Memory B cell (primary cell): ENCODE measurements around the gene ILF3.

Source experiments
- ATAC-seq: fragments of 150-1000 bp; cut with Tn5 transposase; 2 replicates; pipeline ENCODE4 v1.10.0; 2021; ENCODE audit warnings: low read depth, mild to moderate bottlenecking, moderate library complexity
- DNase-seq, 2 donors: peaks; one replicate each; pipeline ENCODE4 v3.0.0; 2022; ENCODE audit warnings: low spot score in 2 of 2
- H3K27ac Mint-ChIP-seq: one replicate; pipeline ENCODE4 v1.8.0; 2022; ENCODE audit warnings: mild to moderate bottlenecking, moderate library complexity, mixed read lengths
- H3K27me3 Mint-ChIP-seq: one replicate; pipeline ENCODE4 v1.8.0; 2022; ENCODE audit warnings: mixed read lengths
- H3K36me3 Mint-ChIP-seq: one replicate; pipeline ENCODE4 v1.8.0; 2022; ENCODE audit warnings: mild to moderate bottlenecking, mixed read lengths
- H3K4me1 Mint-ChIP-seq: one replicate; pipeline ENCODE4 v1.8.0; 2022; ENCODE audit warnings: mixed read lengths
- H3K4me3 Mint-ChIP-seq: one replicate; pipeline ENCODE4 v1.8.0; 2022; ENCODE audit warnings: mild to moderate bottlenecking, moderate library complexity, mixed read lengths
- H3K9me3 Mint-ChIP-seq: one replicate; pipeline ENCODE4 v1.8.0; 2022; ENCODE audit warnings: mixed read lengths

The ILF3 gene

DNA sequence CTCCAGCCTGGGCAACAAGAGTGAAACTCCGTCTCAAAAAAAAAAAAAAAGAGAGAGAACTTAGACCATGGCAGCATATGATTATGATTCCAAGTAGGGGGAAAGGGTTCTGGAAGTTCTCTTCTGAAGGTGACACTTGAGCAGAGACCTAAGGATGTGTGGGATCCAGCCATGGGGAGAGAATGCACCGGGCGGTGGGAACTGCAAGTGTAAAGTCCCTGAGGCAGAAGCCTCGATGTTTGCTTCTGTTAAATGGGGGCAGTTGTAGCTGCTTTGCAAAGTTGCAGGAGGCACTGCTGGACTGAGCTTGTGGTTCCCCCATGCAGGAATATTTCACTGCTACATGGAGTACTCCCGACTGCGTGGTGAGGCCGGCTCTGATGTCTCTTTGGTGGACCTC lies 19.7 kb upstream of the ILF3 start:
- Mint-ChIP-seq H3K9me3 (no peaks in the 10 kb centered on the region), H3K27ac (no peak overlapping the region), H3K4me3 (no peak overlapping the region), H3K4me1 (peaks cover 21% of the 10 kb centered on the region), H3K36me3 (peaks cover 43% of the 10 kb centered on the region), H3K27me3 (no peaks in the 10 kb centered on the region)
- ATAC-seq = no peak
- DNase-seq = no peak

DNA sequence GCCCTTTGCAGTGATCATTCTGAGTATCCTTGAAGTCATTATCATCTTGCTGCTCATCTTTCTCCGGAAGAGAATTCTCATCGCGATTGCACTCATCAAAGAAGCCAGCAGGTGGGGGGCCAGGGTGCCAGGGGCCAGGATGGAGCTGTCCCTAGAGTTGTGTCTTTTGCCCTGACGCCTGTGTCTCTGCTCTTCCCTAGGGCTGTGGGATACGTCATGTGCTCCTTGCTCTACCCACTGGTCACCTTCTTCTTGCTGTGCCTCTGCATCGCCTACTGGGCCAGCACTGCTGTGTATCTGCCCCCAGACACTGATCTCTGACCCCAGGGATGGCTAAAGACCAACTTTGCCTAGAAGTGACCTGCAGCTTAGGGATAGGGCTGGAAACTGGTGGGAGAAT lies 19.2 kb upstream of the ILF3 start:
- no peak overlapping the region for H3K4me3 Mint-ChIP-seq
- no peaks in the 10 kb centered on the region for H3K9me3 Mint-ChIP-seq
- ATAC-seq (no peak), DNase-seq (no peak)
- H3K36me3 Mint-ChIP-seq = peaks cover 43% of the 10 kb centered on the region
- no peak overlapping the region for H3K27ac Mint-ChIP-seq
- no peaks in the 10 kb centered on the region for H3K27me3 Mint-ChIP-seq
- peaks cover 22% of the 10 kb centered on the region for H3K4me1 Mint-ChIP-seq

DNA sequence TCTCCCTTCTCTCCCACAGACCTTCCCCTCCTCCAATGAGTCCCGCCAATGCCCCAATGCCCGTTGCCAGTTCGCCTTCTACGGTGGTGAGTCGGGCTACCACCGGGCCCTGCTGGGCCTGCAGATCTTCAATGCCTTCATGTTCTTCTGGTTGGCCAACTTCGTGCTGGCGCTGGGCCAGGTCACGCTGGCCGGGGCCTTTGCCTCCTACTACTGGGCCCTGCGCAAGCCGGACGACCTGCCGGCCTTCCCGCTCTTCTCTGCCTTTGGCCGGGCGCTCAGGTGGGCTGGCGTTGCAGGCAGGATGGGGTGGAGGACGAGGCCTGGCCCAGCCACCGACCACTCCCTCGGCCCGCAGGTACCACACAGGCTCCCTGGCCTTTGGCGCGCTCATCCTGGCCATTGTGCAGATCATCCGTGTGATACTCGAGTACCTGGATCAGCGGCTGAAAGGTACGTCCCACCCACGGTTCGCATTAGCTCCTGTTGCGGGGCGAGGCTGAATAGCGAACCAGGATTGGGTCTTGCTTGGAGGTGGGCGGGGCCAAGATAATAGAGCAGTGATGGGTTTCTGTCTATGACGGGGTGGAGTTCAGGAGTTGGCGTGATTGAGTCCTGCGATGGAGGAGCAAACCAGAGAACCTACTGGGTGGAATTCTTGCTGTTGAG lies 17.7 kb upstream of the ILF3 start:
- DNase-seq (no peak), ATAC-seq (no peak)
- H3K27ac Mint-ChIP-seq = no peak overlapping the region
- H3K4me3 Mint-ChIP-seq = no peak overlapping the region
- peaks cover 42% of the 10 kb centered on the region for H3K36me3 Mint-ChIP-seq
- no peaks in the 10 kb centered on the region for H3K27me3 Mint-ChIP-seq
- no peaks in the 10 kb centered on the region for H3K9me3 Mint-ChIP-seq
- peaks cover 22% of the 10 kb centered on the region for H3K4me1 Mint-ChIP-seq

DNA sequence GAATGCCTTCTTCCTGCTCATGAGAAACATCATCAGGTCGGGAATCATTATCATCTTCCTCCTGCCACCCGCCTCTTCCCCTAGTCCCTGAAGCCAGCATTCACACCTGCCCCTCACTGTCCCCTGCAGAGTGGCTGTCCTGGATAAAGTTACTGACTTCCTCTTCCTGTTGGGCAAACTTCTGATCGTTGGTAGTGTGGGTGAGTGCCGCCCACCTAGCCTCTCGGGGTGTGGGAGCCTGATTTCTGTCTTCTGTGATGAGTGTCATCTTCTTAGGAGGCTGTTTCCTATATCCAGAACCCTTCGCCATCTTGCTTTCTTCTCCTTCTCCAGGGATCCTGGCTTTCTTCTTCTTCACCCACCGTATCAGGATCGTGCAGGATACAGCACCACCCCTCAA lies 16.3 kb upstream of the ILF3 start:
- peaks cover 19% of the 10 kb centered on the region for H3K4me1 Mint-ChIP-seq

DNA sequence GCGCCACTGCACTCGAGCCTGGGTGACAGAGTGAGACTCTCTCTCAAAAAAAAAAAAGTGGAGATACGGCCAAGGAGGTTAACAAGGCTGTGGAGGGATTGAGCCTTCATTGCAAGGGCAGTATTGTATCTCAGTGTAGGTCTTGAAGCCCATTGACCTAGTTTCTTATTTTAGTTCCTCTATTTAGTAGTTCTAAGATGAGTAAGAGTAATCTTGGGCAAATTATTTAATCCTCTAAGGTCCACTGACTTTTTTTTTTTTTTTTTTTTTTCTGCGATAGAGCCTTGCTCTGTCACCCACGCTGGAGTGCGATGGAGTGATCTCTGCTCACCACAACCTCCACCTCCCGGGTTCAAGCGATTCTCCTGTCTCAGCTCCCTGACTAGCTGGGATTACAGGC lies 14.3 kb upstream of the ILF3 start:
- no peaks in the 10 kb centered on the region for H3K9me3 Mint-ChIP-seq
- no peak overlapping the region for H3K4me3 Mint-ChIP-seq
- H3K27ac Mint-ChIP-seq = peak overlapping the region; percentile 88
- H3K27me3 Mint-ChIP-seq = no peaks in the 10 kb centered on the region
- H3K36me3 Mint-ChIP-seq = peaks cover 41% of the 10 kb centered on the region
- ATAC-seq = peak; percentile 91
- H3K4me1 Mint-ChIP-seq = peaks cover 24% of the 10 kb centered on the region
- DNase-seq = peak in 1 of 2 donors; percentile 36

More for the DNA sequence above, 16.3 kb upstream of the ILF3 start:
- Mint-ChIP-seq H3K9me3 (no peaks in the 10 kb centered on the region), H3K27ac (no peak overlapping the region), H3K4me3 (no peak overlapping the region), H3K27me3 (no peaks in the 10 kb centered on the region), H3K36me3 (peaks cover 45% of the 10 kb centered on the region)
- DNase-seq (no peak), ATAC-seq (no peak)

DNA sequence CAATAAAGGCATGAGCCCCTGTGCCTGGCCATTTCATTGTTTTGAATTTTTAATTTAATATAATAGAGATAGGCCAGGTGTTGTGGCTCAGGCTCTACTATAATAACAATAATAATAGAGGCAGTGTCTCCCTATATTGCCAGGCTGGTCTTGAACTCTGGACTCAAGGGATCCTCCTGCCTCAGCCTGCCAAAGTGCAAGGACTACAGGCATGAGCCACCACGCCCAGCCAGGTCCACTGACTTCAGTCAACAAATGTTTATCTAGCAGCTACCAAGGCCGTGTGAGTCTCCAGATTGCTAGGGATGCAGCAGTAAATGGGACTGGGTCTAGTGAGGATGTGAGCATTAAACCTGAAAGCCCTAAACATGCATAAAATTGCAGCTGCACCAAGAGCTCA lies 13.8 kb upstream of the ILF3 start:
- Mint-ChIP-seq H3K36me3 (peaks cover 36% of the 10 kb centered on the region), H3K4me1 (peaks cover 23% of the 10 kb centered on the region), H3K4me3 (no peak overlapping the region), H3K27ac (no peak overlapping the region), H3K9me3 (no peaks in the 10 kb centered on the region), H3K27me3 (no peaks in the 10 kb centered on the region)
- ATAC-seq = no peak
- no peak for DNase-seq

DNA sequence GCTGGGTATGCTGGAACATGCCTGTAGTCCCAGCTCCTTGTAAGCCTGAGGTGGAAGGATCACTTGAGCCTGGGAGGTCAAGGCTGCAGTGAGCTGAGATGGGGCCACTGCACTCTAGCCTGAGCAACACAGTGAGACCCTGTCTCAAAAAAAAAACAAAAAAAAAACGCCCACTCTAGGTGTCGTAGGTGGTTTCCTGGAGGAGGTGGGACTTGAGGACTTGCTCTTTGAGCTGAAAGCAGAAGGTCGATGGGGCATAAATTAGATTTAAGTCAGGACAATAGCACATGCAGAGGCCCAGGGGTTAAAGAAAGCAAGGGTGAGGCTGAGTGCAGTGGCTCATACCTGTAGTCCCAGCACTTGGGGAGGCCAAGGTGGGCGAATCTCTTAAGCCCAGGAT lies 12.9 kb upstream of the ILF3 start:
- ATAC-seq (no peak), DNase-seq (no peak)
- no peaks in the 10 kb centered on the region for H3K27me3 Mint-ChIP-seq
- H3K9me3 Mint-ChIP-seq = no peaks in the 10 kb centered on the region
- H3K36me3 Mint-ChIP-seq = peaks cover 30% of the 10 kb centered on the region
- H3K27ac Mint-ChIP-seq = peak overlapping the region; percentile 62
- no peak overlapping the region for H3K4me3 Mint-ChIP-seq
- peaks cover 22% of the 10 kb centered on the region for H3K4me1 Mint-ChIP-seq

DNA sequence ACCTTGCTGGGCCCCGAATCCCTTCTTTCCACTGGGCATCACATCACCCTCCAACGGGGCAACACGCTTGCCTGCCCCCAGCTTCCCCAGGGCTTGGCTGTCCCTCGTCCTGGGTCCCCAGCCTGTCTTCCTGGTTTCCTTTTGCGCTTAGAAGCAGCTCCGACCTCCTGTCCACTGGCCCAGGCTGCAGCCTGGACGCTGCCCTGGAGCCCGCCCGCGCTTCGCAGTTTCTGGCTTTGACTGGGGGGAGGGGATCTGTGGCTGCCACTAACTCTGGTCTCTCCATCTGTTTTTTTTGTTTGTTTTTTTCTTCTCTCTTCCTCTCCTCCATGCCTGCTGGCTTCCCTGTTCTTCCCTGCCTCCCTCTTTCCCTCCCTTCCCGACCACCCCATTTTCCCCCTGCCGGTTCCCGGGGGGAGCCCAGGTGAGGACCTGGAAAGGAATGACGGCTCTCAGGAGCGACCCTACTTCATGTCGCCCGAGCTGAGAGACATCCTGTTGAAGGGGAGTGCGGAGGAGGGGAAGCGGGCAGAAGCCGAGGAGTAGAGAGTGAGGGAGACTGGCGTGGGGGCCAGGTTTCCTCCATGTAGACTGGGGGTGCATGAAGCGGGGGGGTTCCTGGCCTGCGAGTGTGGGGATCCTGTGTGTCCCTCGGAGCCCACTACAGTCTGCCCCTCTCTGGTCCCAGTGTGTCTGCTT lies 11.5 kb upstream of the ILF3 start:
- ATAC-seq (no peak), DNase-seq (no peak)
- peaks cover 19% of the 10 kb centered on the region for H3K4me1 Mint-ChIP-seq
- H3K36me3 Mint-ChIP-seq = peaks cover 21% of the 10 kb centered on the region
- H3K4me3 Mint-ChIP-seq = no peak overlapping the region
- no peaks in the 10 kb centered on the region for H3K27me3 Mint-ChIP-seq
- peak overlapping the region; percentile 72 for H3K27ac Mint-ChIP-seq
- H3K9me3 Mint-ChIP-seq = no peaks in the 10 kb centered on the region

DNA sequence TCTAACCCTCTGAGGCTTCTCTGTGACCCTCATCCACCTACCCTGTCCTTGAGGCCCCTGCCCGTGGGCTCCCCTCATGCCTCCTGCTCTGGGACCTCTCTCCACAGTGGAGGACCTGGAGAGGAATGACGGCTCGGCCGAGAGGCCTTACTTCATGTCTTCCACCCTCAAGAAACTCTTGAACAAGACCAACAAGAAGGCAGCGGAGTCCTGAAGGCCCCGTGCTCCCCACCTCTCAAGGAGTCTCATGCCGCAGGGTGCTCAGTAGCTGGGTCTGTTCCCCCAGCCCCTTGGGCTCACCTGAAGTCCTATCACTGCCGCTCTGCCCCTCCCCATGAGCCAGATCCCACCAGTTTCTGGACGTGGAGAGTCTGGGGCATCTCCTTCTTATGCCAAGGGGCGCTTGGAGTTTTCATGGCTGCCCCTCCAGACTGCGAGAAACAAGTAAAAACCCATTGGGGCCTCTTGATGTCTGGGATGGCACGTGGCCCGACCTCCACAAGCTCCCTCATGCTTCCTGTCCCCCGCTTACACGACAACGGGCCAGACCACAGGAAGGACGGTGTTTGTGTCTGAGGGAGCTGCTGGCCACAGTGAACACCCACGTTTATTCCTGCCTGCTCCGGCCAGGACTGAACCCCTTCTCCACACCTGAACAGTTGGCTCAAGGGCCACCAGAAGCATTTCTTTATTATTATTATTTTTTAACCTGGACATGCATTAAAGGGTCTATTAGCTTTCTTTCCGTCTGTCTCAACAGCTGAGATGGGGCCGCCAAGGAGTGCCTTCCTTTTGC lies 10.8 kb upstream of the ILF3 start:
- Mint-ChIP-seq H3K4me3 (no peak overlapping the region), H3K27me3 (no peaks in the 10 kb centered on the region), H3K36me3 (peaks cover 15% of the 10 kb centered on the region), H3K9me3 (no peaks in the 10 kb centered on the region), H3K4me1 (peaks cover 14% of the 10 kb centered on the region), H3K27ac (peak overlapping the region; percentile 72)
- ATAC-seq (no peak), DNase-seq (no peak)

DNA sequence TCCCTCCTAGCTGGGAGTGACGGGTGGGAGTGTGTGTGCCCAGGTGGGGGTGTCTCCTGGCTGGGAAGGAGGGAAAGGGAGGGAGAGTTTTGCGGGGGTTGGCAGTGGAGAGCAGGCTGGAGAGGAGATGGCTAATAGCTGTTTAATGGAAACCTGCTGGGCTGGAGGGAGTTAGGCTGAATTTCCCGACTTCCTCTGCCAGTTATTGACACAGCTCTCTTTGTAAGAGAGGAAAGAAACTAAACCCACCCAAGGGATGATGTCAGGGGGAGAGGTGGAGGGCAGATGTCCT lies 10.2 kb upstream of the ILF3 start:
- Mint-ChIP-seq H3K4me1 (peaks cover 16% of the 10 kb centered on the region), H3K9me3 (no peaks in the 10 kb centered on the region), H3K27ac (peak overlapping the region; percentile 36), H3K36me3 (peaks cover 15% of the 10 kb centered on the region), H3K27me3 (no peaks in the 10 kb centered on the region), H3K4me3 (no peak overlapping the region)
- ATAC-seq (no peak), DNase-seq (no peak)

DNA sequence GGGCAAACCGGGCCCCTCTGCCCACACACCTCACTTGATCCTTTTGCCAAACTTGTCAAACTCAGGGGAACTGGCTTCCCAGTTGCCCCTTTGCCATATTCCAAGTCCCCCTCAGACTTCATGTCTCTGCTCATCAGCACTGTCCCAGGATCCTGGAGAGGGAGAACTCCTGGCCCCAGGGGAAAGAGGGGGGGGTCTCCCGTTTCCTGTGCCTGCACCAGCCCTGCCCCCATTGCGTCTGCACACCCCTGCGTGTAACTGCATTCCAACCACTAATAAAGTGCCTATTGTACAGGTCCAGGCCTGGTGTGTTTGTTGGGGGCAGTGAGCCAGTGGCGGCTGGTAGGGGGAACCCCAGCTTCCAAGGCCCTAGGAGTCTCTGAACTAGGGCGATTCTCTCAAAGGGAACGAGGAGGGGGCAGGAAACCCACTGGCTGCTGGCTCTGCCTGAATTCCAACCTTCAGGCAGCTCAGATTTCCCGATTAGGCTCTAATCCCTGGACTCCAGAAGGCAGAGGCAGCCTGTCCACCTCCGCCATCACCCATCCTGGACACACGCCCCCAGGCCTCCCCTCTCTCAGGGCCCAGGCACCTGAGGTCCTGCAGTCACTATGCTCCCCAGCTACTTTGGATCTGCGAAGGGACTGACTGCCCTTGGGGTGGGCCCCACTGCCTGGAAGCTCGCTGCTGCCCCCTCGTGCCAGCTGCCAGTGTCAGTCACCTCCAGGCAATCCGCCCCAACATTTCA lies 9.7 kb upstream of the ILF3 start:
- peaks cover 11% of the 10 kb centered on the region for H3K4me1 Mint-ChIP-seq
- peak overlapping the region; percentile 36 for H3K27ac Mint-ChIP-seq
- H3K4me3 Mint-ChIP-seq = no peak overlapping the region
- H3K27me3 Mint-ChIP-seq = no peaks in the 10 kb centered on the region
- H3K9me3 Mint-ChIP-seq = no peaks in the 10 kb centered on the region
- DNase-seq (peak; percentile 83 to 85), ATAC-seq (peak; percentile 79)
- peaks cover 11% of the 10 kb centered on the region for H3K36me3 Mint-ChIP-seq

DNA sequence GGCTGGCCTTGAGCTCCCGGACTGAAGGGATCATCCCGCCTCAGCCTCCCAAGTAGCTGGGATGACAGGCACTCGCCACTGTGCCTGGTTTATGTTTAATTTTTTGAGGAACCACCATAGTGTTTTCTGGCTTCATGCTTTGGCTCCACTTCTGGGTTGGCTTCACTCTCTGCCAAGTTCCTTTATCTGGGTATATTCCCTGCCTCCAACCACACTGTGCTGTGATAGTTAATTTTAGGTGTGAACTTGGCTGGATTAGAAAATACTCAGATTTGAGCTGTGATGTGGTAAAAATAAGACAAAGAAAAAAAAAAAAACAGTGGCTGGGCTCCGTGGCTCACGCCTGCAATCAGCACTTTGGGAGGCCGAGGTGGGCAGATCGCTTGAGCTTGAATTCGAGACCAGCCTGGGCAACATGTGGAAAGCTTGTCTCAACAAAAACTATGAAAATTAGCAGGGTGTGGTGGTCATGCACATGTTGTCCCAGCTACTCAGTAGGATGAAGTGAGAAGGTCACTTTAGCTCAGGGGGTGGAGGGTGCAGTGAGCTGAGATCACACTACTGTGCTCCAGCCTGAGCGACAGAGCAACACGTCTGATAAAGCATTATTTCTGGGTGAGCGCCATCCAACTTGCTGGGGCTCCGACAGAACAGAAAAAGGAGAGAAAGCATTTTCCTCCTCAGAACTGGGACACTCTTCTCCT lies 7.5 kb upstream of the ILF3 start:
- Mint-ChIP-seq H3K36me3 (peaks cover 8% of the 10 kb centered on the region), H3K4me3 (no peak overlapping the region), H3K9me3 (no peaks in the 10 kb centered on the region), H3K27me3 (no peaks in the 10 kb centered on the region), H3K4me1 (peaks cover 10% of the 10 kb centered on the region), H3K27ac (no peak overlapping the region)
- DNase-seq (no peak), ATAC-seq (no peak)

DNA sequence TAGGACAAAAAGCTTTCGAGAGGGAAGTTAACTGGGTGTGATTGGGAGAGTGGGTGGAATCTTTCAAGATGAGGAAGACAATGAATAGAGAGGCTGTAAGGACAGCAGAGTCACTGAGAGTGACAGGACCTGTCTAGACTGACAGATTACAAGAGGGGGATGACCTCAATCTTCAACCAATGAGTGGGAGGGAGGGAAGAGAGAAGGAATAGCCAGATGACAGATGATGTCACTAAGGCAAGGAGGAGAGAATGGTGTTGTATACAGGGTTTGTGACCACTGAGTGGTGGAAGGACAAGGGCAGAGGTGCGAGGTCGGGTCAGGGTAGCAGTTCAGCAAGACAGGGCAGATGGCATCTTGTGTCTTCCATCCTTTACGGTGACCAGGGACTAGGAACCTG lies 5.8 kb upstream of the ILF3 start:
- no peaks in the 10 kb centered on the region for H3K9me3 Mint-ChIP-seq
- H3K36me3 Mint-ChIP-seq = peaks cover 3% of the 10 kb centered on the region
- no peak for DNase-seq
- H3K27me3 Mint-ChIP-seq = no peaks in the 10 kb centered on the region
- H3K4me1 Mint-ChIP-seq = peaks cover 16% of the 10 kb centered on the region
- no peak for ATAC-seq
- H3K27ac Mint-ChIP-seq = peak overlapping the region; percentile 62
- H3K4me3 Mint-ChIP-seq = no peak overlapping the region
